ENCODE data around the gene COQ8B. TPM values are rescaled to one million over a fixed set of nuclear protein-coding genes. Genes with fewer than 3 reads are reported as not detected.

Gene COQ8B
- total RNA-seq, 1 donor from 2014 or later: 51.1 TPM

DNA sequence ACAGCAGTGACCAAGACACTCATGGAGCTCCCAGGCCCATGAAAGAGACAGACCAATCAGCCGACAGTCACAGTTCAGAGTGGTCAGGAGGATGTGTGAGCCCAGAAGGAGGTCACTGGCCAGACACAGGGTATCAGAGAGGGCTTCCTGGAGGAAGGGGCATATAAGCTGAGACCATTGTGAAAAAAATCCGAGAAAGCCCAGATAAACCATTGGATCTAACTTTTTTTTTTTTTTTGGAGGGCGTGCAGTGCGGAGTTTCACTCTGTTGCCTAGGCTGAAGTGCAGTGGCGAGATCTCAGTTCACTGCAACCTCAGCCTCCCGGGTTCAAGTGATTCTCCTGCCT, 4.4 kb upstream of the COQ8B start:
- DNase-seq (ENCODE audit: extremely low spot score in 2 of 2): no peak
- peak overlapping the region; percentile 63 to 92 for H3K4me3 ChIP-seq
- TF ChIP-seq, protein P1, sequence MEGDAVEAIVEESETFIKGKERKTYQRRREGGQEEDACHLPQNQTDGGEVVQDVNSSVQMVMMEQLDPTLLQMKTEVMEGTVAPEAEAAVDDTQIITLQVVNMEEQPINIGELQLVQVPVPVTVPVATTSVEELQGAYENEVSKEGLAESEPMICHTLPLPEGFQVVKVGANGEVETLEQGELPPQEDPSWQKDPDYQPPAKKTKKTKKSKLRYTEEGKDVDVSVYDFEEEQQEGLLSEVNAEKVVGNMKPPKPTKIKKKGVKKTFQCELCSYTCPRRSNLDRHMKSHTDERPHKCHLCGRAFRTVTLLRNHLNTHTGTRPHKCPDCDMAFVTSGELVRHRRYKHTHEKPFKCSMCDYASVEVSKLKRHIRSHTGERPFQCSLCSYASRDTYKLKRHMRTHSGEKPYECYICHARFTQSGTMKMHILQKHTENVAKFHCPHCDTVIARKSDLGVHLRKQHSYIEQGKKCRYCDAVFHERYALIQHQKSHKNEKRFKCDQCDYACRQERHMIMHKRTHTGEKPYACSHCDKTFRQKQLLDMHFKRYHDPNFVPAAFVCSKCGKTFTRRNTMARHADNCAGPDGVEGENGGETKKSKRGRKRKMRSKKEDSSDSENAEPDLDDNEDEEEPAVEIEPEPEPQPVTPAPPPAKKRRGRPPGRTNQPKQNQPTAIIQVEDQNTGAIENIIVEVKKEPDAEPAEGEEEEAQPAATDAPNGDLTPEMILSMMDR (IDR thresholded peaks at IDR 0.05): no peak
- TF ChIP-seq POLR2AphosphoS5 (IDR thresholded peaks at IDR 0.05; ENCODE audit: insufficient read depth in 1 of 2, low read depth in 1 of 2): no peak
- no peak for TF ChIP-seq POLR2A (IDR thresholded peaks at IDR 0.05)
- H3K27me3 ChIP-seq: no peaks in the 10 kb centered on the region
- H3K9me3 ChIP-seq: no peaks in the 10 kb centered on the region
- peaks cover 0 to 26% of the 10 kb centered on the region in 2 donors for H3K36me3 ChIP-seq
- peak overlapping the region; percentile 99 for H3K27ac ChIP-seq
- intact Hi-C loops (cut with DNase I): no loop called here
- H3K4me1 ChIP-seq: peaks cover 76% of the 10 kb centered on the region

DNA sequence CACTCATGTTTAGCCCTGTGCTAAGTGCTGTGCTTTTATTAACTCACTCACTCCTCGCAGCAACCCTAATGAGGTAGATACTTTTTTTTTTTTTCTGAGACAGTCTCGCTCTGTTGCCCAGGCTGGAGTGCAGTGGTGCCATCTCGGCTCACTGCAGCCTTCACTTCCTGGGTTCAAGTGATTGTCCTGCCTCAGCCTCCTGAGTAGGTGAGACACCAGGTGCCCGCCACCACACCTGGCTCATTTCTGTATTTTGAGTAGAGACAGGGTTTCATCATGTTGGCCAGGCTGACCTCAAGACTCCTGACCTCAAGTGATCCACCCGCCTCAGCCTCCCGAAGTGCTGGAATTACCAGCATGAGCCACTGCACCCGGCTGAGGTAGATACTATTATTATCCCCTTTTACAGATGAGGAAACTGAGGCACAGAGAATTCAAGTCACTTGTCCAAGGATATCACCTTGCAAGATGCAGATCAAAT, 2.8 kb upstream of the COQ8B start:
- intact Hi-C loops (cut with DNase I): loop anchor here (5.0 kb wide), 1 partner anchor 78 kb away; the partner anchor contains the start of gene EGLN2
- H3K4me3 ChIP-seq: peak overlapping the region; percentile 63 to 92
- H3K9me3 ChIP-seq: no peaks in the 10 kb centered on the region
- peak overlapping the region; percentile 99 for H3K27ac ChIP-seq
- H3K27me3 ChIP-seq: no peaks in the 10 kb centered on the region
- DNase-seq (ENCODE audit: extremely low spot score in 2 of 2): no peak
- H3K36me3 ChIP-seq: peaks cover 0 to 10% of the 10 kb centered on the region in 2 donors
- no peak for TF ChIP-seq POLR2A (IDR thresholded peaks at IDR 0.05)
- TF ChIP-seq, protein P1 (IDR thresholded peaks at IDR 0.05): no peak
- no peak for TF ChIP-seq POLR2AphosphoS5 (IDR thresholded peaks at IDR 0.05; ENCODE audit: insufficient read depth in 1 of 2, low read depth in 1 of 2)
- peaks cover 83% of the 10 kb centered on the region for H3K4me1 ChIP-seq

DNA sequence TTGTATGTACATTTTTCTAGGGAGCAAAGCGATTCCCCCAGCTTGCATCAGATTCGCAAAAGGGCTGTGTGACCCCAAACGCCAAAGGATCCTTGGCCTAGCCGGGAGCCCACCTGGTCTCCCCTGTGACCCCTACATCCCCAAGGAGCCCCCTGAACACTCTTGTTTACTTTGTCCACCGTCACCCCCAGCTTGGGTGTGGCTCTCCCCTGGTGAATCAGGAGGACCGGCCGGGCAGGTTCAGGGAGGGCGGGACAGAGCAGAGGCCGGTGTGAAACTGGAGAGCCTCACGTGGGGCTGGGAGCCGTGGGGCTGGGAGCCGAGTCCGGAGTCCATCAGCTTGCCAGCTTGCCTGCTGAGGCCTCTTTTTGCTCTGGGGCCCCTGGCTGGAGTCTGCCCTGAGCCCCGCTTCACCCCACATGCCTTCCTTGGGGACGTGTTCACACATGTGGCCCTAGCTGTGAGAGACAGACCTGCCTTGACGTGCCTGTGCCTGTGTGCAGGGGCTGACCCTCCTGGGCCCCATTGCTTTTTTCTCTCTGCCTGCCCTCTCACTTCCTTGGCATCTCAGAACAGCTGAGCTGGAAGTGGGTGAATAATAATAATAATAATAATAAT, 2.2 kb upstream of the COQ8B start:
- H3K27me3 ChIP-seq: no peaks in the 10 kb centered on the region
- no peak for DNase-seq (ENCODE audit: extremely low spot score in 2 of 2)
- peak overlapping the region; percentile 99 for H3K27ac ChIP-seq
- TF ChIP-seq POLR2A (IDR thresholded peaks at IDR 0.05) (no peak), POLR2AphosphoS5 (IDR thresholded peaks at IDR 0.05; ENCODE audit: insufficient read depth in 1 of 2, low read depth in 1 of 2) (peak; percentile 68 to 73)
- TF ChIP-seq, protein P1 (IDR thresholded peaks at IDR 0.05): no peak
- H3K9me3 ChIP-seq: no peaks in the 10 kb centered on the region
- H3K36me3 ChIP-seq: peaks cover 0 to 4% of the 10 kb centered on the region in 2 donors
- intact Hi-C loops (cut with DNase I): loop anchor here (5.0 kb wide), 1 partner anchor 78 kb away; the partner anchor contains the start of gene EGLN2
- peaks cover 83% of the 10 kb centered on the region for H3K4me1 ChIP-seq
- H3K4me3 ChIP-seq: peak overlapping the region; percentile 63 to 92

DNA sequence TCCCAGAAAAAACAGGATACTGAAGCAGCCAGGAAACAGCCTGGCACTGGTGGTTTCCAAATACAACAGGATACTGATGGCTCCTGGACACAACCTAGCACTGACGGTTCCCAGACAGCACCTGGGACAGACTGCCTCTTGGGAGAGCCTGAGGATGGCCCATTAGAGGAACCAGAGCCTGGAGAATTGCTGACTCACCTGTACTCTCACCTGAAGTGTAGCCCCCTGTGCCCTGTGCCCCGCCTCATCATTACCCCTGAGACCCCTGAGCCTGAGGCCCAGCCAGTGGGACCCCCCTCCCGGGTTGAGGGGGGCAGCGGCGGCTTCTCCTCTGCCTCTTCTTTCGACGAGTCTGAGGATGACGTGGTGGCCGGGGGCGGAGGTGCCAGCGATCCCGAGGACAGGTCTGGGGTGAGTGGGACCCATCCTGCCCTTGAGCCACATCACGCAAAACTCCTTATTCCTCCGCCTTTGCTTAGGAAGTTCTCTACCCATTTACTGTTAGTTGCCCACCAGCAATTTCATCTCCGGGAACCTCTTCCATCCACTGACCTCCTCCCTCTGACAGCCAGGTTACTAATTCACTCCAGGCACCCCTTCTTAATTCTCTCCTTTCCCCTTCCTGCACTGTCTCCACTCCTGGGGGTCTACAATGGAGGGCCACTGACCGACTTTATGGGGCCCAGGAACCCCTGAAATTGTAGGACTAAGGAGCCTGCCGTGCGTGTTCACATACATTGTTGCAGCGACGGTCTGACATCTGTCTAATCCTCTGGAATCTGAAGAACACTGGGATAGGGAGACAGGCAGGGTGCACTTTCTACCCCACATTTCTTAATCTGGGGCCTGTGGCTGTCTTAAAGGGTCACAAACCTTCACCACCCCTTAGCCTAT, 1.4 kb upstream of the COQ8B start:
- DNase-seq (ENCODE audit: extremely low spot score in 2 of 2): no peak
- intact Hi-C loops (cut with DNase I): loop anchor here (5.0 kb wide), 1 partner anchor 79 kb away; the partner anchor contains the start of gene EGLN2

DNA sequence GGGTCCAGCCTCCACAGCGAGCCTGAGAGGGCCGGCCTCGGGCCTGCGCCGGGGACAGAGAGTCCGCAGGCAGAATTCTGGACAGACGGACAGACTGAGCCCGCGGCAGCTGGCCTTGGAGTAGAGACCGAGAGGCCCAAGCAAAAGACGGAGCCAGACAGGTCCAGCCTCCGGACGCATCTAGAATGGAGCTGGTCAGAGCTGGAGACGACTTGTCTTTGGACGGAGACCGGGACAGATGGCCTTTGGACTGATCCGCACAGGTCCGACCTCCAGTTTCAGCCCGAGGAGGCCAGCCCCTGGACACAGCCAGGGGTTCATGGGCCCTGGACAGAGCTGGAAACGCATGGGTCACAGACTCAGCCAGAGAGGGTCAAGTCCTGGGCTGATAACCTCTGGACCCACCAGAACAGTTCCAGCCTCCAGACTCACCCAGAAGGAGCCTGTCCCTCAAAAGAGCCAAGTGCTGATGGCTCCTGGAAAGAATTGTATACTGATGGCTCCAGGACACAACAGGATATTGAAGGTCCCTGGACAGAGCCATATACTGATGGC, 716 bp upstream of the COQ8B start:
- Histone ChIP-seq H3K36me3 (peaks cover 0 to 12% of the 10 kb centered on the region in 2 donors), H3K27me3 (no peaks in the 10 kb centered on the region), H3K9me3 (no peaks in the 10 kb centered on the region), H3K4me1 (peaks cover 82% of the 10 kb centered on the region), H3K27ac (peak overlapping the region; percentile 99), H3K4me3 (peak overlapping the region; percentile 63 to 92)
- no peak for DNase-seq (ENCODE audit: extremely low spot score in 2 of 2)
- intact Hi-C loops (cut with DNase I): loop anchor here (5.0 kb wide), 1 partner anchor 80 kb away; the partner anchor contains the start of gene EGLN2
- TF ChIP-seq, protein P1 (IDR thresholded peaks at IDR 0.05): no peak
- TF ChIP-seq POLR2AphosphoS5 (IDR thresholded peaks at IDR 0.05; ENCODE audit: insufficient read depth in 1 of 2, low read depth in 1 of 2) (no peak), POLR2A (IDR thresholded peaks at IDR 0.05) (no peak)

More for the DNA sequence above, 1.4 kb upstream of the COQ8B start:
- TF ChIP-seq POLR2AphosphoS5 (IDR thresholded peaks at IDR 0.05; ENCODE audit: insufficient read depth in 1 of 2, low read depth in 1 of 2) (peak in 1 of 2 donors; percentile 19), POLR2A (IDR thresholded peaks at IDR 0.05) (no peak)
- Histone ChIP-seq H3K9me3 (no peaks in the 10 kb centered on the region), H3K36me3 (peaks cover 0 to 4% of the 10 kb centered on the region in 2 donors), H3K4me3 (peak overlapping the region; percentile 63 to 92), H3K27ac (peak overlapping the region; percentile 99), H3K27me3 (no peaks in the 10 kb centered on the region), H3K4me1 (peaks cover 83% of the 10 kb centered on the region)
